Measurements from ENCODE around the gene SPDEF. TPM values are rescaled to one million over a fixed set of nuclear protein-coding genes. Genes with fewer than 3 reads are reported as not detected.

SPDEF gene
- total RNA-seq, 1 donor from 2014 or later = not detected

DNA sequence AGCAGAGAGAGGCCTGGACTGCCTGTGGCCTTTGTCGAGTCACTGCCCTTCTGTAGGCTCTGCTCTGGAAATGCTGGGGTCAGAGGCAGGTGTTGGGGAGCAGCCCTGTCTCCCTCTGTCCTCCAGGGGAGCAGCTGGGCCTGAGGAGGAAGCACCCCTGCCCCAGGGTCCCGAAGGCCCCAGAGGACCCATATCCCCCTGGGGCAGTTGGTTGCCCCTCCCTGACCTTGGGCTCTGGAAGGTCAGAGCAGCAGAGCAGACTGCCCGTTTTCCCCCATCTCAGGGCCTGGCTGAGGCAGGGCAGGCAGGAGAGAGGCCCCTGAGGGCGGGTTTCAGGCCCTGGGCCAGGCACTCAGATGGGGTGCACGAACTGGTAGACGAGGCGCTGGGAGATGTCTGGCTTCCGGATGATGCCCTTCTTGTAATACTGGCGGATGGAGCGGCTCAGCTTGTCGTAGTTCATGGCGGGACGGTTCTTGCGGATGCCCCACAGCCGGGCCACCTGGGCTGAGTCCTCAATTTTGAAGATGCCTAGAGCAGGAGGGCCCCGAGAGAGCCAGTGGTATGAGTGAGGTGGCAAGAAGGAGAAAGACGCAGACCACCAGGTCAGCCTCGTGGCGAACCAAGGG lies 18.1 kb downstream of the SPDEF start:
- no peaks in the 10 kb centered on the region for H3K9me3 ChIP-seq (ENCODE audit: low read depth)
- no peaks in the 10 kb centered on the region for H3K27me3 ChIP-seq
- Mint-ChIP-seq H3K27ac (no peak overlapping the region), H3K36me3 (no peaks in the 10 kb centered on the region), H3K9me3 (no peaks in the 10 kb centered on the region), H3K4me3 (no peak overlapping the region), H3K4me1 (peaks cover 7% of the 10 kb centered on the region), H3K27me3 (ENCODE audit: insufficient read depth, low read depth) (peaks cover 2% of the 10 kb centered on the region)
- H4K20me1 ChIP-seq (ENCODE audit: low read depth) = no peaks in the 10 kb centered on the region
- H3K4me1 ChIP-seq = no peaks in the 10 kb centered on the region
- TF ChIP-seq EZH2phosphoT487 (IDR thresholded peaks at IDR 0.05) = no peak
- TF ChIP-seq EZH2 (IDR thresholded peaks at IDR 0.05) = no peak
- TF ChIP-seq, protein P1, sequence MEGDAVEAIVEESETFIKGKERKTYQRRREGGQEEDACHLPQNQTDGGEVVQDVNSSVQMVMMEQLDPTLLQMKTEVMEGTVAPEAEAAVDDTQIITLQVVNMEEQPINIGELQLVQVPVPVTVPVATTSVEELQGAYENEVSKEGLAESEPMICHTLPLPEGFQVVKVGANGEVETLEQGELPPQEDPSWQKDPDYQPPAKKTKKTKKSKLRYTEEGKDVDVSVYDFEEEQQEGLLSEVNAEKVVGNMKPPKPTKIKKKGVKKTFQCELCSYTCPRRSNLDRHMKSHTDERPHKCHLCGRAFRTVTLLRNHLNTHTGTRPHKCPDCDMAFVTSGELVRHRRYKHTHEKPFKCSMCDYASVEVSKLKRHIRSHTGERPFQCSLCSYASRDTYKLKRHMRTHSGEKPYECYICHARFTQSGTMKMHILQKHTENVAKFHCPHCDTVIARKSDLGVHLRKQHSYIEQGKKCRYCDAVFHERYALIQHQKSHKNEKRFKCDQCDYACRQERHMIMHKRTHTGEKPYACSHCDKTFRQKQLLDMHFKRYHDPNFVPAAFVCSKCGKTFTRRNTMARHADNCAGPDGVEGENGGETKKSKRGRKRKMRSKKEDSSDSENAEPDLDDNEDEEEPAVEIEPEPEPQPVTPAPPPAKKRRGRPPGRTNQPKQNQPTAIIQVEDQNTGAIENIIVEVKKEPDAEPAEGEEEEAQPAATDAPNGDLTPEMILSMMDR (IDR thresholded peaks at IDR 0.05) = no peak
- no peak overlapping the region for H3K27ac ChIP-seq
- no peaks in the 10 kb centered on the region for H3K79me2 ChIP-seq (ENCODE audit: low read depth)
- H3F3A ChIP-seq (ENCODE audit: low read depth) = no peaks in the 10 kb centered on the region
- H3K4me2 ChIP-seq = no peak overlapping the region
- no peak for DNase-seq (ENCODE audit: low spot score)
- no peak overlapping the region for H3K4me3 ChIP-seq
- no peak overlapping the region for H2AFZ ChIP-seq (replicated peaks)
- H3K9ac ChIP-seq = no peak overlapping the region
- no peaks in the 10 kb centered on the region for H3K36me3 ChIP-seq

DNA sequence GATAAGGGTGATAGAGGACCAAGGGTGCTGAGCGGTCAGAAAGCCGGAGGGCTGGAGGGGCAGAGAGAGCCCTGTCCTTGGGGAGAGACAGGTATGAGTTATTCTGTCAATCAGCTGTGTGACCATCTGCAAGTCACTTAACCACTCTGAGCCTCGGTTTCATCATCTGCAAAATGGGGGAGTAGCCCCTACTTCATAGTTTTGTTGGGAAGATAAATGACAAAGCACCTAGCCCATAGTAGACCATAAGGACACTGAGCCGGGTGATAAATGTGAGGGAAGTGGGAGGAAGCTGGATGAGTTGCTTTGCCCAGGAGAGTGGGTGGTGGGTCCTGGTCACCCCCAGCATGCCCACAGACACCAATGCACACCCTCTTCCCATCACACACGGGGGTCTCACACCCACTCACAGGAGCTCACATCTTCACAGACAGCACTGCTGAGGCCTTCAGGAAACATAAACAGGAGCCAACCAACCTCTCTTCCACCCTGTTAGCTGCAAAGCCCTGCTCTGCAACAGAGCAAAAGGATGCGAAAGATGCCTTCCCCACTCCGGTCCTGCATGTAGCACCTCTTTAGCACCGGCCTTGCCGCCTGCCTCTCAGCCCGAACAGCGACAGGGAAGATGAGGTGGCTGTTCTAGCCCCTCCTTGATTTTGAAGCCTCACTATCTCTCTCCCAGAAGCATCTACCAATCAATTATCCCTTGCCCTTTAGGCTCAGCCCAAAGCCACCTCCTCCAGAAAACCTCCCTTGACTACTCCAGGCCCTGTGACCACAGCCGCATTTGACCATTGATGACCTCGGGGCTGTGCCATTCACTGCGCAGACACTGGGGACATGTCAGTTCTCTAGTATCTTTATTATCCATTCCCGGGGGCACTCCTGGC lies 18.9 kb downstream of the SPDEF start:
- no peaks in the 10 kb centered on the region for H3F3A ChIP-seq (ENCODE audit: low read depth)
- no peaks in the 10 kb centered on the region for H3K27me3 ChIP-seq
- H3K4me3 Mint-ChIP-seq = no peak overlapping the region
- peaks cover 2% of the 10 kb centered on the region for H3K27me3 Mint-ChIP-seq (ENCODE audit: insufficient read depth, low read depth)
- no peak overlapping the region for H3K9ac ChIP-seq
- no peak overlapping the region for H2AFZ ChIP-seq (replicated peaks)
- no peaks in the 10 kb centered on the region for H3K79me2 ChIP-seq (ENCODE audit: low read depth)
- H4K20me1 ChIP-seq (ENCODE audit: low read depth) = no peaks in the 10 kb centered on the region
- H3K4me3 ChIP-seq = no peak overlapping the region
- no peak overlapping the region for H3K27ac ChIP-seq
- H3K36me3 ChIP-seq = no peaks in the 10 kb centered on the region
- TF ChIP-seq EZH2phosphoT487 (IDR thresholded peaks at IDR 0.05) = no peak
- TF ChIP-seq, protein P1 (IDR thresholded peaks at IDR 0.05) = no peak
- TF ChIP-seq EZH2 (IDR thresholded peaks at IDR 0.05) = no peak
- DNase-seq (ENCODE audit: low spot score) = no peak
- no peaks in the 10 kb centered on the region for H3K36me3 Mint-ChIP-seq
- H3K4me1 ChIP-seq = no peaks in the 10 kb centered on the region
- no peaks in the 10 kb centered on the region for H3K9me3 Mint-ChIP-seq
- H3K27ac Mint-ChIP-seq = peak overlapping the region; percentile 66
- no peak overlapping the region for H3K4me2 ChIP-seq
- H3K9me3 ChIP-seq (ENCODE audit: low read depth) = no peaks in the 10 kb centered on the region
- H3K4me1 Mint-ChIP-seq = peaks cover 7% of the 10 kb centered on the region

DNA sequence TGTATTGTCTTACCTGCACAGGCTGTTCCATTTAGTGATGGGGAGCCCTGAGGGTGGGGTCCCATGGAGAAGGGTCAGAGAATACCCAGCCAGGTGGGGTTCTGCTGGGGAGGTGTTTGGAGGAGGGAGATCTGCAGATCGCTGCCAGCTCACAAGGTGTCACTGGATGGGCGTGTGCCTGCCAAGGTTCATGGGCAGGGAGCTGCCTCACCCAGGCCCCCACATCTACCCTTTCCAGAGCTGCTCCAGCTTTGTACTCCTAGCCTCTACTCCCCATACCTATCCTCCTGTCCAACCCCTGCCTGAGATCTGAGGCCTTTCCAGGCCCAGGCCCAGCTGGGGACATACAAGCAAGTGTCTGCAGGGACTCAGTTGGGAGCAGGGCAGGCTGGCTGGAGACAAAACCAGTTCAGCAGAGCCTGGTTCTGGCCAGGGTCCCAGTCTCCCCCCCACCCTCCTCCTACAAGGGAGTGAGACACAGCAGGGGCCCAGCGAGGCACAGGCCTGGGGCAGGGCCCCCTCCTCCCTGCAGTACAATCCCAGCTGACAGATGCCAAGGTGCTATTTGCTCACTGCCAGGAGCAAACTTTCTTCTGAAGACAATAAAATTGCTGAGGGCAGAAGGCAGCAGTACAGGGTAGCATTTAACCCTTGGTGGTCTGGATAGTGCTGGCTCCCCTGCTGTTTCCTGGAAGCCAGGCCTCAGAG lies 19.7 kb downstream of the SPDEF start:
- Histone ChIP-seq H3K4me3 (no peak overlapping the region), H3K4me2 (no peak overlapping the region), H3K79me2 (ENCODE audit: low read depth) (no peaks in the 10 kb centered on the region), H3K36me3 (no peaks in the 10 kb centered on the region), H4K20me1 (ENCODE audit: low read depth) (no peaks in the 10 kb centered on the region), H3K4me1 (no peaks in the 10 kb centered on the region), H3K9ac (peak overlapping the region; percentile 20), H3K27me3 (no peaks in the 10 kb centered on the region), H3F3A (ENCODE audit: low read depth) (no peaks in the 10 kb centered on the region), H3K9me3 (ENCODE audit: low read depth) (no peaks in the 10 kb centered on the region), H2AFZ (replicated peaks) (no peak overlapping the region), H3K27ac (no peak overlapping the region)
- DNase-seq (ENCODE audit: low spot score) = no peak
- H3K4me3 Mint-ChIP-seq = no peak overlapping the region
- no peaks in the 10 kb centered on the region for H3K9me3 Mint-ChIP-seq
- H3K27me3 Mint-ChIP-seq (ENCODE audit: insufficient read depth, low read depth) = peaks cover 1% of the 10 kb centered on the region
- TF ChIP-seq, protein P1 (IDR thresholded peaks at IDR 0.05) = no peak
- TF ChIP-seq EZH2 (IDR thresholded peaks at IDR 0.05) (no peak), EZH2phosphoT487 (IDR thresholded peaks at IDR 0.05) (no peak)
- H3K4me1 Mint-ChIP-seq = peaks cover 7% of the 10 kb centered on the region
- no peaks in the 10 kb centered on the region for H3K36me3 Mint-ChIP-seq
- H3K27ac Mint-ChIP-seq = peak overlapping the region; percentile 5
